ENCODE results near the gene PLVAP. TPM values are rescaled to one million over a fixed set of nuclear protein-coding genes. Genes with fewer than 3 reads are reported as not detected.

PLVAP gene
- polyA plus RNA-seq, 2 of the 4 experiments (the other 2 are of a cell fraction), result not detected

DNA sequence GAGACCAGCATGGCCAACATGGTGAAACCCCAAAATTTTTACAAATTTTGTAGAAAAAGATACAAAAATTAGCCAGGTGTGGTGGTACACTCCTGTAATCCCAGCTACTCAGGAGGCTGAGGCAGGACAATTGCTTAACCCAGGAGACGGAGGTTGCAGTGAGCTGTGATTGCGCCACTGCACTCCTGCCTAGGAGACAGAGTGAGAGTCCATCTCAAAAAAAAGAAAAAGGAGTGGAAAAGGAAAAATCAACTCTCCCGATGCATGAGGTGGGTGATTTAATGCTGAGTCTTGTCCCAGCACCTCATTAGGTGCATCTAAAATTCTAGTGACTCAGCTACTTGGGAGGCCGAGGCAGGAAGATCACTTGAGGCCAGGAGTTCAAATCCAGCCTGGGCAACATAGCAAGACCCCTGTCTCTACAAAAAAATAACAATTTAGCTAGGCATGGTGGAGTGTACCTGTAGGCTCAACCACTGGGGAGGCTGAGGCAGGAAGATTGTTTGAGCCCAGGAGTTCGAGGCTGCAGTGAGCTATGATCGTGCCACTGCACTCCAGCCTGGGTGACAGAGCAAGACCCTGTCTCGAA lies 20.0 kb downstream of the PLVAP start:
- no peak overlapping the region for H3K4me3 ChIP-seq
- H3K27ac ChIP-seq, result peak overlapping the region; percentile 46 to 77; a peak in 5 of 6 replicates
- ATAC-seq, result no peak
- TF ChIP-seq RFX5 (IDR thresholded peaks at IDR 0.05), result no peak
- TF ChIP-seq BHLHE40 (IDR thresholded peaks at IDR 0.05; ENCODE audit: low read depth, low read length), result no peak
- 0 out of 4 replicates have a peak, but pooled peaks of 1 of the 2 experiments have one; percentile 31 for TF ChIP-seq CEBPB (IDR thresholded peaks at IDR 0.05)
- DNase-seq (ENCODE audit: low read depth in 1 of 2, low spot score in 1 of 2), result no peak
- H3K4me2 ChIP-seq, result no peak overlapping the region; the same call in 2 of the 3 replicates
- peaks cover 19% of the 10 kb centered on the region for H3K4me1 ChIP-seq
- CTCF ChIA-PET, result interaction anchor here (1.0 to 2.2 kb wide), 3 partner anchors 10 to 32 kb away, joined by 4 to 5 read pairs (median 5); no protein-coding TSS in a partner anchor
- FAIRE-seq, result no peak
- POLR2A ChIA-PET, result no interaction called here
- 81% methylated on average over 7 of the region's 7 CpGs for WGBS (ENCODE audit: missing lambda C conversion rate)
- no peaks in the 10 kb centered on the region for H3K9me3 ChIP-seq

GRCh38 chr19:17353386-17353785 lies 23.8 kb downstream of the PLVAP start:
- H3K4me2 ChIP-seq, result no peak overlapping the region
- 81% methylated on average over 8 of the region's 8 CpGs for WGBS (ENCODE audit: missing lambda C conversion rate)
- H3K27ac ChIP-seq, result no peak overlapping the region
- no peak; a peak in 1 of 6 replicates for ATAC-seq
- POLR2A ChIA-PET, result no interaction called here
- no peak for FAIRE-seq
- TF ChIP-seq POLR2A (IDR thresholded peaks at IDR 0.05; ENCODE audit: low read length) (no peak), NPAS2 (CRISPR knock-in tag; IDR thresholded peaks at IDR 0.05; ENCODE audit: borderline replicate concordance) (no peak), HOXA7 (CRISPR knock-in tag; IDR thresholded peaks at IDR 0.05) (no peak), HES2 (IDR thresholded peaks at IDR 0.05) (no peak), PHF8 (IDR thresholded peaks at IDR 0.05; ENCODE audit: borderline replicate concordance, low read depth) (no peak), SMC3 (IDR thresholded peaks at IDR 0.05) (no peak), KDM1A (IDR thresholded peaks at IDR 0.05; ENCODE audit: low read depth) (no peak), FOXS1 (CRISPR knock-in tag; IDR thresholded peaks at IDR 0.05) (no peak), FOSL2 (IDR thresholded peaks at IDR 0.05) (no peak), FOSL2 (CRISPR knock-in tag; IDR thresholded peaks at IDR 0.05) (no peak), SREBF2 (IDR thresholded peaks at IDR 0.05) (no peak), ZNF302 (CRISPR knock-in tag; IDR thresholded peaks at IDR 0.05) (no peak), USF2 (IDR thresholded peaks at IDR 0.05) (no peak), MAFK (IDR thresholded peaks at IDR 0.05; ENCODE audit: partially characterized antibody) (no peak), CBX8 (IDR thresholded peaks at IDR 0.05) (no peak), BHLHE40 (IDR thresholded peaks at IDR 0.05; ENCODE audit: low read depth, low read length) (no peak), GATA3 (IDR thresholded peaks at IDR 0.05; ENCODE audit: borderline replicate concordance) (no peak)
- TF ChIP-seq, protein P1, sequence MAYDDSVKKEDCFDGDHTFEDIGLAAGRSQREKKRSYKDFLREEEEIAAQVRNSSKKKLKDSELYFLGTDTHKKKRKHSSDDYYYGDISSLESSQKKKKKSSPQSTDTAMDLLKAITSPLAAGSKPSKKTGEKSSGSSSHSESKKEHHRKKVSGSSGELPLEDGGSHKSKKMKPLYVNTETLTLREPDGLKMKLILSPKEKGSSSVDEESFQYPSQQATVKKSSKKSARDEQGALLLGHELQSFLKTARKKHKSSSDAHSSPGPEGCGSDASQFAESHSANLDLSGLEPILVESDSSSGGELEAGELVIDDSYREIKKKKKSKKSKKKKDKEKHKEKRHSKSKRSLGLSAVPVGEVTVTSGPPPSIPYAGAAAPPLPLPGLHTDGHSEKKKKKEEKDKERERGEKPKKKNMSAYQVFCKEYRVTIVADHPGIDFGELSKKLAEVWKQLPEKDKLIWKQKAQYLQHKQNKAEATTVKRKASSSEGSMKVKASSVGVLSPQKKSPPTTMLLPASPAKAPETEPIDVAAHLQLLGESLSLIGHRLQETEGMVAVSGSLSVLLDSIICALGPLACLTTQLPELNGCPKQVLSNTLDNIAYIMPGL (CRISPR knock-in tag; IDR thresholded peaks at IDR 0.05; ENCODE audit: borderline replicate concordance), result no peak
- TF ChIP-seq, protein P2, sequence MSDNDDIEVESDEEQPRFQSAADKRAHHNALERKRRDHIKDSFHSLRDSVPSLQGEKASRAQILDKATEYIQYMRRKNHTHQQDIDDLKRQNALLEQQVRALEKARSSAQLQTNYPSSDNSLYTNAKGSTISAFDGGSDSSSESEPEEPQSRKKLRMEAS (IDR thresholded peaks at IDR 0.05), result no peak
- TF ChIP-seq, protein P3, sequence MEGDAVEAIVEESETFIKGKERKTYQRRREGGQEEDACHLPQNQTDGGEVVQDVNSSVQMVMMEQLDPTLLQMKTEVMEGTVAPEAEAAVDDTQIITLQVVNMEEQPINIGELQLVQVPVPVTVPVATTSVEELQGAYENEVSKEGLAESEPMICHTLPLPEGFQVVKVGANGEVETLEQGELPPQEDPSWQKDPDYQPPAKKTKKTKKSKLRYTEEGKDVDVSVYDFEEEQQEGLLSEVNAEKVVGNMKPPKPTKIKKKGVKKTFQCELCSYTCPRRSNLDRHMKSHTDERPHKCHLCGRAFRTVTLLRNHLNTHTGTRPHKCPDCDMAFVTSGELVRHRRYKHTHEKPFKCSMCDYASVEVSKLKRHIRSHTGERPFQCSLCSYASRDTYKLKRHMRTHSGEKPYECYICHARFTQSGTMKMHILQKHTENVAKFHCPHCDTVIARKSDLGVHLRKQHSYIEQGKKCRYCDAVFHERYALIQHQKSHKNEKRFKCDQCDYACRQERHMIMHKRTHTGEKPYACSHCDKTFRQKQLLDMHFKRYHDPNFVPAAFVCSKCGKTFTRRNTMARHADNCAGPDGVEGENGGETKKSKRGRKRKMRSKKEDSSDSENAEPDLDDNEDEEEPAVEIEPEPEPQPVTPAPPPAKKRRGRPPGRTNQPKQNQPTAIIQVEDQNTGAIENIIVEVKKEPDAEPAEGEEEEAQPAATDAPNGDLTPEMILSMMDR (IDR thresholded peaks at IDR 0.05), result no peak
- no peaks in the 10 kb centered on the region for H3K9me3 ChIP-seq
- no peak for DNase-seq (ENCODE audit: low read depth in 1 of 2, low spot score in 1 of 2)
- no peak overlapping the region for H3K4me3 ChIP-seq
- peaks cover 16% of the 10 kb centered on the region for H3K4me1 ChIP-seq
- CTCF ChIA-PET, result interaction anchor here (1.1 to 3.7 kb wide), 2 partner anchors 8 to 32 kb away, joined by 3 to 17 read pairs; no protein-coding TSS in a partner anchor
